Neural crest cell (in vitro differentiated cells): ENCODE results near the gene ITSN2. TPM values are rescaled to one million over a fixed set of nuclear protein-coding genes. Genes with fewer than 3 reads are reported as not detected.

ENCODE experiments used
- DNase-seq: peaks from one replicate; pipeline ENCODE4 v3.0.0; 2021; ENCODE audit warnings: low read depth, mixed read lengths, low spot score
- H3K27ac Mint-ChIP-seq: one replicate; pipeline ENCODE4 v1.8.0; 2021; ENCODE audit warnings: mild to moderate bottlenecking, mixed read lengths; ENCODE audit not compliant: unreplicated experiment
- H3K27me3 Mint-ChIP-seq: 2 replicates; pipeline ENCODE4 v1.8.0; 2021; ENCODE audit warnings: low read depth, mild to moderate bottlenecking, mixed read lengths
- H3K36me3 Mint-ChIP-seq: 2 replicates; pipeline ENCODE4 v1.8.0; 2021; ENCODE audit warnings: low read depth, mild to moderate bottlenecking, mixed read lengths
- H3K4me1 Mint-ChIP-seq: 2 replicates; pipeline ENCODE4 v1.8.0; 2021; ENCODE audit warnings: mixed read lengths
- H3K4me3 Mint-ChIP-seq: one replicate; pipeline ENCODE4 v1.8.0; 2021; ENCODE audit warnings: mild to moderate bottlenecking, mixed read lengths
- H3K9me3 Mint-ChIP-seq: 2 replicates; pipeline ENCODE4 v1.8.0; 2021; ENCODE audit warnings: mixed read lengths
- CTCF ChIP-seq: fragments of 200-600 bp; sonication (generic); conservative IDR thresholded peaks from 2 replicates; pipeline ENCODE4 v1.5.0; 2021; ENCODE audit warnings: antibody characterized with exemption, mild to moderate bottlenecking
- total RNA-seq: library from RNA; stranded (reverse); gene quantifications from 2 replicates; pipeline ENCODE4 v1.2.1, GENCODE V29; 2021

The ITSN2 gene
- total RNA-seq, 1 donor from 2014 or later: 13.6 TPM

GRCh38 chr2:24239553-24239952 lies 120.8 kb downstream of the ITSN2 start:
- no peak for TF ChIP-seq CTCF
- peaks cover 7% of the 10 kb centered on the region for H3K36me3 Mint-ChIP-seq
- H3K4me3 Mint-ChIP-seq: no peak overlapping the region
- H3K9me3 Mint-ChIP-seq: no peaks in the 10 kb centered on the region
- H3K27ac Mint-ChIP-seq: no peak overlapping the region
- no peak for DNase-seq
- no peaks in the 10 kb centered on the region for H3K4me1 Mint-ChIP-seq
- H3K27me3 Mint-ChIP-seq: no peaks in the 10 kb centered on the region

- TF ChIP-seq CTCF: no peak
- DNase-seq: no peak
- Mint-ChIP-seq H3K4me3 (no peak overlapping the region), H3K27me3 (no peaks in the 10 kb centered on the region), H3K27ac (no peak overlapping the region), H3K9me3 (no peaks in the 10 kb centered on the region), H3K4me1 (no peaks in the 10 kb centered on the region), H3K36me3 (peaks cover 7% of the 10 kb centered on the region)
Observed at GRCh38 chr2:24238158-24238557, 122.2 kb downstream of the ITSN2 start.

- Mint-ChIP-seq H3K27ac (no peak overlapping the region), H3K36me3 (peaks cover 7% of the 10 kb centered on the region), H3K27me3 (no peaks in the 10 kb centered on the region), H3K9me3 (no peaks in the 10 kb centered on the region), H3K4me3 (no peak overlapping the region), H3K4me1 (no peaks in the 10 kb centered on the region)
- no peak for TF ChIP-seq CTCF
- DNase-seq: no peak
Observed at GRCh38 chr2:24237313-24237712, 123.0 kb downstream of the ITSN2 start.

GRCh38 chr2:24233321-24233720 lies 127.0 kb downstream of the ITSN2 start:
- H3K9me3 Mint-ChIP-seq: no peaks in the 10 kb centered on the region
- peaks cover 7% of the 10 kb centered on the region for H3K36me3 Mint-ChIP-seq
- H3K4me1 Mint-ChIP-seq: no peaks in the 10 kb centered on the region
- no peak for DNase-seq
- no peak overlapping the region for H3K4me3 Mint-ChIP-seq
- H3K27me3 Mint-ChIP-seq: no peaks in the 10 kb centered on the region
- H3K27ac Mint-ChIP-seq: no peak overlapping the region
- no peak for TF ChIP-seq CTCF

- H3K27me3 Mint-ChIP-seq: no peaks in the 10 kb centered on the region
- H3K4me1 Mint-ChIP-seq: no peaks in the 10 kb centered on the region
- no peak overlapping the region for H3K4me3 Mint-ChIP-seq
- peak; percentile 12 for DNase-seq
- no peak for TF ChIP-seq CTCF
- H3K36me3 Mint-ChIP-seq: no peaks in the 10 kb centered on the region
- no peaks in the 10 kb centered on the region for H3K9me3 Mint-ChIP-seq
- no peak overlapping the region for H3K27ac Mint-ChIP-seq
Observed at GRCh38 chr2:24231461-24231881, 128.9 kb downstream of the ITSN2 start.

- no peak for TF ChIP-seq CTCF
- Mint-ChIP-seq H3K27me3 (no peaks in the 10 kb centered on the region), H3K9me3 (no peaks in the 10 kb centered on the region), H3K27ac (no peak overlapping the region), H3K36me3 (no peaks in the 10 kb centered on the region), H3K4me1 (peaks cover 12% of the 10 kb centered on the region), H3K4me3 (no peak overlapping the region)
- no peak for DNase-seq
Observed at GRCh38 chr2:24228470-24228869, 131.9 kb downstream of the ITSN2 start.
